K562 (cell line): ENCODE data around the gene CHCHD4. TPM values are rescaled to one million over a fixed set of nuclear protein-coding genes. Genes with fewer than 3 reads are reported as not detected.

ENCODE experiments used
- ATAC-seq: fragments of 200-7000 bp; cut with Tn5 transposase; 3 replicates; pipeline ENCODE4 v1.9.1; 2020; ENCODE audit warnings: moderate library complexity
- BruUV-seq: library from RNA; stranded (reverse); fragments of 400-500 nt; replicated peaks from 2 replicates; lab custom pipeline; 2021; lab: Mats Ljungman, UMichigan
- CTCF ChIA-PET: fragments of 300-600 bp; formaldehyde crosslinking; extraction: SDS; loops from one replicate; lab custom pipeline; 2021; ENCODE audit warnings: low intra/inter-chr PET ratio; lab: Yijun Ruan, JAX
- POLR2A ChIA-PET: fragments of 300-600, 350-650 bp; sonication (Branson Sonifier 250); formaldehyde crosslinking; extraction: SDS; loops from one replicate; lab custom pipeline; 2021; ENCODE audit warnings: antibody characterized with exemption, inconsistent platforms; lab: Yijun Ruan, JAX
- DNase-seq, 4 experiments: peaks; one replicate each; pipeline versions ENCODE4 v3.0.0 to v3.0.0-alpha.2; 2011 to 2018; ENCODE audit warnings: low spot score in 3 of 4, mixed read lengths in 3 of 4; ENCODE audit errors: extremely low read depth in 1 of 4
- FAIRE-seq: peaks from 2 replicates; lab custom pipeline; 2011; peaks lifted over from hg19 to GRCh38; lab: Jason Lieb, UNC
- H2AFZ ChIP-seq: 2 replicates; pipeline ENCODE4 v1.6.0; 2011; ENCODE audit warnings: low read depth, low read length, control low read depth, inconsistent platforms
- H3K27ac ChIP-seq: fragments of 200-600 bp; 3 replicates; pipeline ENCODE4 v1.8.0; 2011; ENCODE audit warnings: low read depth, mild to moderate bottlenecking, control low read depth, inconsistent platforms, low read length, moderate library complexity, mixed read lengths; ENCODE audit errors: extremely low read depth
- H3K27me3 ChIP-seq, 2 experiments: fragments of 300-600 bp in 1 of 2; 2 replicates in 1 of 2; 3 replicates in 1 of 2; pipeline versions ENCODE4 v1.6.0 to v1.8.0; 2011; ENCODE audit warnings: inconsistent platforms in 2 of 2, low read length in 2 of 2, mild to moderate bottlenecking in 1 of 2, mixed read lengths in 1 of 2, moderate library complexity in 1 of 2; ENCODE audit not compliant: control insufficient read depth in 2 of 2, insufficient read depth in 2 of 2
- H3K36me3 ChIP-seq: fragments of 300-600 bp; 3 replicates; pipeline ENCODE4 v1.8.0; 2011; ENCODE audit warnings: mild to moderate bottlenecking, low read length, inconsistent platforms; ENCODE audit not compliant: control insufficient read depth, insufficient read depth
- H3K4me1 ChIP-seq, 2 experiments: fragments of 200-600 bp in 1 of 2; replicated peaks in 1 of 2; 2 replicates in 1 of 2; 3 replicates in 1 of 2; pipeline versions ENCODE4 v1.5.1 to v1.8.0; 2011; ENCODE audit warnings: inconsistent platforms in 2 of 2, low read length in 2 of 2, mild to moderate bottlenecking in 1 of 2, mixed read lengths in 1 of 2, moderate library complexity in 1 of 2; ENCODE audit not compliant: control insufficient read depth in 2 of 2, insufficient read depth in 2 of 2
- H3K4me2 ChIP-seq: 2 replicates; pipeline ENCODE4 v1.6.1; 2011; ENCODE audit warnings: low read length, control low read depth, inconsistent platforms, mixed read lengths; ENCODE audit not compliant: insufficient read depth
- H3K4me3 ChIP-seq: fragments of 200-600 bp; sonication (generic), shearing (Covaris generic); 2 replicates; pipeline ENCODE4 v1.5.1; 2016; ENCODE audit warnings: control low read depth, inconsistent platforms
- H3K79me2 ChIP-seq: fragments of 200-600 bp; 3 replicates; pipeline ENCODE4 v1.8.0; 2011; ENCODE audit warnings: low read length, inconsistent platforms; ENCODE audit not compliant: control insufficient read depth, insufficient read depth
- H3K9ac ChIP-seq, 2 experiments: 2 replicates each; pipeline versions ENCODE4 v1.6.0 to v1.6.1; 2011; ENCODE audit warnings: low read depth in 2 of 2, low read length in 2 of 2, control low read depth in 1 of 2, inconsistent platforms in 1 of 2, mild to moderate bottlenecking in 1 of 2, mixed read lengths in 1 of 2; ENCODE audit not compliant: insufficient read depth in 1 of 2
- H3K9me1 ChIP-seq: one replicate; pipeline ENCODE4 v1.6.0; 2011; ENCODE audit warnings: inconsistent platforms, mild to moderate bottlenecking, low read length, moderate library complexity; ENCODE audit not compliant: control insufficient read depth, insufficient read depth
- H3K9me3 ChIP-seq: replicated peaks from 2 replicates; pipeline ENCODE4 v1.5.1; 2011; ENCODE audit warnings: low read depth, low read length, inconsistent platforms; ENCODE audit not compliant: control insufficient read depth, insufficient read depth
- H4K20me1 ChIP-seq: replicated peaks from 2 replicates; pipeline ENCODE4 v1.6.1; 2011; ENCODE audit warnings: low read length, inconsistent platforms, mixed read lengths; ENCODE audit not compliant: control insufficient read depth, insufficient read depth
- ADNP ChIP-seq: fragments of 200-800 bp; sonication (Bioruptor generic); IDR thresholded peaks from 2 replicates; pipeline ENCODE4 v1.6.1; 2016; ENCODE audit warnings: missing genetic modification characterization, missing compliant biosample characterization
- ATF7 ChIP-seq: fragments of 450-650 bp; IDR thresholded peaks from 2 replicates; pipeline ENCODE4 v1.7.1; 2014; ENCODE audit warnings: mild to moderate bottlenecking, moderate library complexity
- FOSL1 ChIP-seq: fragments of 200-800 bp; sonication (Bioruptor generic); conservative IDR thresholded peaks from 2 replicates; pipeline ENCODE4 v1.6.1; 2016; ENCODE audit warnings: missing genetic modification characterization, missing compliant biosample characterization
- NR2F6 ChIP-seq: fragments of 450-650 bp; formaldehyde crosslinking; IDR thresholded peaks from 2 replicates; pipeline ENCODE4 v1.4.0; 2020; ENCODE audit warnings: mild to moderate bottlenecking
- PHF20 ChIP-seq: fragments of 450-650 bp; IDR thresholded peaks from 2 replicates; pipeline ENCODE4 v1.6.1; 2018; ENCODE audit not compliant: partially characterized antibody
- PHF21A ChIP-seq: fragments of 450-650 bp; IDR thresholded peaks from 2 replicates; pipeline ENCODE4 v1.6.1; 2017; ENCODE audit warnings: low read depth, borderline replicate concordance
- SMARCB1 ChIP-seq: IDR thresholded peaks from 2 replicates; pipeline ENCODE4 v1.6.1; 2011; ENCODE audit warnings: improper control_type of control experiment, low read depth; ENCODE audit not compliant: insufficient read length
- TGIF2 ChIP-seq: sonication (generic); formaldehyde crosslinking; IDR thresholded peaks from 2 replicates; pipeline ENCODE4 v1.8.1; 2022; ENCODE audit warnings: mild to moderate bottlenecking, missing genetic modification reagents, moderate library complexity
- ZEB2 ChIP-seq: fragments of 450-650 bp; IDR thresholded peaks from 2 replicates; pipeline ENCODE4 v1.6.1; 2016
- ZNF589 ChIP-seq: fragments of 200-800 bp; sonication (Bioruptor generic); IDR thresholded peaks from 2 replicates; pipeline ENCODE4 v1.6.1; 2016; ENCODE audit warnings: low read depth, missing genetic modification characterization, missing compliant biosample characterization
- WGBS: fragments of 100-300 bp; shearing (Covaris generic); methylation state at CpG from one replicate; pipeline ENCODE4 v1.1.6; 2016; ENCODE audit warnings: low coverage, mixed read lengths; ENCODE audit not compliant: insufficient coverage; ENCODE audit errors: missing lambda C conversion rate; 5-methylcytosine and 5-hydroxymethylcytosine counted together
- in situ Hi-C: fragments of 300-500 bp; cut with MboI; formaldehyde crosslinking; loops from 4 replicates; pipeline ENCODE4 v1.15.0; 2018; ENCODE audit warnings: inconsistent platforms, mixed read lengths
- intact Hi-C: fragments of 100-400 bp; cut with micrococcal nuclease; formaldehyde crosslinking; loops from 2 replicates; pipeline ENCODE4 v1.14.2; 2022
- polyA plus RNA-seq, 8 experiments: library from polyadenylated mRNA; depleted of rRNA in 4 of 8; stranded (reverse) in 5 of 8; unstranded in 3 of 8; fragments of >200 nt; fragmentation: Nextera tagmentation in 2 of 8; fragmentation: Illumina TruSeq in 1 of 8; extraction: Ambion mirVana in 2 of 8; extraction: Trizol in 1 of 8; gene quantifications; 2 replicates each; pipeline versions ENCODE4 v1.2.1 to v1.2.3, GENCODE V29; 2011 to 2014; ENCODE audit warnings: inconsistent platforms in 1 of 8, missing spikeins in 1 of 8
- total RNA-seq, 7 experiments: library from RNA; depleted of rRNA in 6 of 7; stranded (reverse); fragments of >200 nt in 6 of 7; fragmentation: Illumina TruSeq in 2 of 7; extraction: Trizol in 2 of 7; gene quantifications; 2 replicates each; pipeline versions ENCODE4 v1.2.1 to v1.2.3, GENCODE V29; 2011 to 2021; ENCODE audit warnings: low replicate concordance in 1 of 7

CHCHD4 gene
- total and polyA plus RNA-seq, 9 of the 15 experiments (the other 6 are each of a cell fraction or from before 2014, with no cell fraction given), result 55.4 to 225 (median 77.2) TPM

- CTCF ChIA-PET, result no interaction called here
- Histone ChIP-seq H3K9ac (no peak overlapping the region), H3K27ac (no peak overlapping the region), H3K9me3 (no peaks in the 10 kb centered on the region), H2AFZ (no peak overlapping the region), H3K9me1 (no peaks in the 10 kb centered on the region), H3K4me3 (no peak overlapping the region), H3K4me1 (peaks cover under 1 to 3% of the 10 kb centered on the region in 2 experiments; a peak in 4 of 5 replicates), H4K20me1 (no peaks in the 10 kb centered on the region), H3K79me2 (peaks cover 14% of the 10 kb centered on the region), H3K27me3 (no peaks in the 10 kb centered on the region), H3K4me2 (no peak overlapping the region), H3K36me3 (peaks cover 79% of the 10 kb centered on the region)
- intact Hi-C loops (no loop called here), in situ Hi-C loops (no loop called here)
- POLR2A ChIA-PET, result interaction anchor here (1.7 kb wide), 1 partner anchor 9 kb away, joined by 8 read pairs; the partner anchor contains the start of genes LSM3 and XPC
- FAIRE-seq (no peak), DNase-seq (no peak), ATAC-seq (no peak)
- no TSS peak for BruUV-seq
- TF ChIP-seq FOSL1 (tag) (no peak), TGIF2 (CRISPR knock-in tag) (no peak), ZNF589 (CRISPR knock-in tag) (0 out of 2 replicates have a peak, but pooled peaks have one; percentile 27), PHF21A (no peak)
Measured at GRCh38 chr3:14169871-14170270, 45.2 kb upstream of the CHCHD4 start.

DNA sequence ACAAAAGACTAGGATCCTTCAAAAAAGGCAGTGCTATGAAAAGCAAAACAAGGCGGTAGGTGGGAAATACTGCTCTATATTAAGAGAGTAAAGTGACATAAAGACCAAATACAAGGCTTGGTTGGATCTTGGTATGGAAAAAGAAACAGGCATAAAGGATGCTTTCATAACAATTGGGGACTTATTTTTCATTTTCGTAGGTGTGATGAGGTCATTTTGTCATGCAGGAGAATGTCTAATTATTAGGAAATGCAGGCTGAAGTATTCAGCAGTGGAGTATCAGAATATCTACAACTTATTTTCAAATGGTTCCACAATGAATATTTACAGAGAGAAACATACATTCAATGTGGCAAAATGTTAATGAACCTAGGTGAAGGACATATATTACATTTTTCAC is 44.8 kb upstream of the CHCHD4 start:
- no peak overlapping the region for H3K27ac ChIP-seq
- FAIRE-seq (no peak), ATAC-seq (no peak), DNase-seq (no peak)
- no peaks in the 10 kb centered on the region; a peak in 1 of 5 replicates for H3K4me1 ChIP-seq
- H3K27me3 ChIP-seq, result no peaks in the 10 kb centered on the region
- no peaks in the 10 kb centered on the region for H3K9me3 ChIP-seq
- BruUV-seq, result no TSS peak
- H3K4me2 ChIP-seq, result no peak overlapping the region
- TF ChIP-seq ZNF589 (CRISPR knock-in tag) (no peak), ZEB2 (no peak), NR2F6 (CRISPR knock-in tag) (no peak), SMARCB1 (no peak), ADNP (tag) (no peak), PHF20 (no peak), ATF7 (no peak)
- peaks cover 84% of the 10 kb centered on the region for H3K36me3 ChIP-seq
- intact Hi-C loops, result no loop called here
- in situ Hi-C loops, result no loop called here
- no peaks in the 10 kb centered on the region for H3K9me1 ChIP-seq
- CTCF ChIA-PET, result no interaction called here
- no peak overlapping the region for H2AFZ ChIP-seq
- no peak overlapping the region for H3K9ac ChIP-seq
- POLR2A ChIA-PET, result interaction anchor here (1.7 to 3.4 kb wide), 2 partner anchors 9 to 10 kb away, joined by 8 to 15 read pairs; partner anchors contain the start of genes LSM3 and XPC
- no peaks in the 10 kb centered on the region for H4K20me1 ChIP-seq
- no peak overlapping the region for H3K4me3 ChIP-seq
- 94% methylated on average over 2 of the region's 2 CpGs for WGBS
- H3K79me2 ChIP-seq, result peaks cover 10% of the 10 kb centered on the region
